Measurements from ENCODE around the gene C6. TPM values are rescaled to one million over a fixed set of nuclear protein-coding genes. Genes with fewer than 3 reads are reported as not detected.
"Not testable (repeated sequence)": the region's sequence is repeated elsewhere in the genome, so short reads cannot be mapped to it uniquely, and the experiment has no call there.

C6 gene
- total RNA-seq, 1 donor from 2014 or later, result not detected

DNA sequence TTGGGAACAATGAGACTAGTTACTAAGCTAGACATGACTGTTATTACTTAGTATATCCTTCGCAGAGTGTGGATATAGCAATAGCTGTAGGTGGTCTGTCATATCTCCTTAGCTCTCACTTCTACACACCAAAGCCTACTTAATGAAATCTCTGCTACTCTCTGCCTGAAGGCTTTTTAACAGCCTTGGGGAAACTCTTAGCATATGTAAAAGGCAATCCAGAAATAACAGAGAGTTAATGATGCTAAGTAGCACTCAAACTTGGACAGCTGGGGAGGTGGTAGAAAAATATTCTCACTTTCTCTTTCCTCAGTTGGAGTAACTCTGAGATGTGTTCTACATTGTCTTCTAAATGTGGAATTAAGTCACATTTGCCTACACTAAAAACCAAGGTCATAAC lies 30.2 kb upstream of the C6 start:
- DNase-seq (ENCODE audit: low read depth), result no peak
- no peak overlapping the region for H3K4me3 ChIP-seq (ENCODE audit: low read depth, low read length)
- TF ChIP-seq, protein P1, sequence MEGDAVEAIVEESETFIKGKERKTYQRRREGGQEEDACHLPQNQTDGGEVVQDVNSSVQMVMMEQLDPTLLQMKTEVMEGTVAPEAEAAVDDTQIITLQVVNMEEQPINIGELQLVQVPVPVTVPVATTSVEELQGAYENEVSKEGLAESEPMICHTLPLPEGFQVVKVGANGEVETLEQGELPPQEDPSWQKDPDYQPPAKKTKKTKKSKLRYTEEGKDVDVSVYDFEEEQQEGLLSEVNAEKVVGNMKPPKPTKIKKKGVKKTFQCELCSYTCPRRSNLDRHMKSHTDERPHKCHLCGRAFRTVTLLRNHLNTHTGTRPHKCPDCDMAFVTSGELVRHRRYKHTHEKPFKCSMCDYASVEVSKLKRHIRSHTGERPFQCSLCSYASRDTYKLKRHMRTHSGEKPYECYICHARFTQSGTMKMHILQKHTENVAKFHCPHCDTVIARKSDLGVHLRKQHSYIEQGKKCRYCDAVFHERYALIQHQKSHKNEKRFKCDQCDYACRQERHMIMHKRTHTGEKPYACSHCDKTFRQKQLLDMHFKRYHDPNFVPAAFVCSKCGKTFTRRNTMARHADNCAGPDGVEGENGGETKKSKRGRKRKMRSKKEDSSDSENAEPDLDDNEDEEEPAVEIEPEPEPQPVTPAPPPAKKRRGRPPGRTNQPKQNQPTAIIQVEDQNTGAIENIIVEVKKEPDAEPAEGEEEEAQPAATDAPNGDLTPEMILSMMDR (conservative IDR thresholded peaks at IDR 0.05; ENCODE audit: low read depth, low read length), result no peak

DNA sequence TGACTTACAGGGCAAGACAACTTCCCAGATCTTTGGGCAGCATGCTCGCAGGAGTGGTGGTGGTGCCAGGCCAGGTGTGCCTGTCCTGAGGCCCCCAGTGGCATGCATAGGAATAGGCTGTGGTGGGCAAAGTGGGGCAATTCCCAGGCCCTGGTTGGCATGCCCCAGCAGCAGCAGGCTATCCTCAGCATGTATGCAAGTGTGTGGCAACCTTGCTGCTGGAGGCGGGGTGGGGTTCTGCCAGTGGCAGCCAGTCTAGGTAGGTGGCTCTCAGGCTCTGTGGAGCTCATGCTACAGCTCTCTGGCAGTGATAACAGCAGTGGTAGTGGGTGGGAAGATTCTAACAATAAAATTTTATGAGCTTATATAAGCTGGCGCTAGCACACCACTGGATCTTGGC lies 27.7 kb upstream of the C6 start:
- no peak overlapping the region for H3K4me3 ChIP-seq (ENCODE audit: low read depth, low read length)
- TF ChIP-seq, protein P1 (conservative IDR thresholded peaks at IDR 0.05; ENCODE audit: low read depth, low read length), result no peak
- no peak for DNase-seq (ENCODE audit: low read depth)

DNA sequence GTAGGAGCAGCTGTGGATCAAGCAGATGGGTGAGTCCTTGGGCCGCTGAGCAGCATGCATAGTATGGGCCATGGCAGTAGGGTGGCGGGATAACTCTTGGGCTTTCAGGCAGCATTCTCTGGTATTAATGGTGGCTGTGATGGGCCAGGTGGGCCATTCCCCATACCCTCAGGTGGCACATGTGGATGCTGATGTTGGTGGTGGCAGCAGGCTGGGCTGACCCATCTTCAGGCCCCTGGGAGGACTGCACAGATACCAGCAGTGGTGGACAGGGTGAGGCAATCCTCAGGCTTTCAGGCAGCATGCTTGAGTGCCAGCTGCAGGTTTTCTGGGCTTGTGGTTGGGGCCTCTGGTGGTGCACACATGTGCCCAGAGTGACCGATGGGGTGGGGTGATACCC lies 27.1 kb upstream of the C6 start:
- DNase-seq (ENCODE audit: low read depth), result no peak
- TF ChIP-seq, protein P1 (conservative IDR thresholded peaks at IDR 0.05; ENCODE audit: low read depth, low read length), result no peak
- H3K4me3 ChIP-seq (ENCODE audit: low read depth, low read length), result no peak overlapping the region

DNA sequence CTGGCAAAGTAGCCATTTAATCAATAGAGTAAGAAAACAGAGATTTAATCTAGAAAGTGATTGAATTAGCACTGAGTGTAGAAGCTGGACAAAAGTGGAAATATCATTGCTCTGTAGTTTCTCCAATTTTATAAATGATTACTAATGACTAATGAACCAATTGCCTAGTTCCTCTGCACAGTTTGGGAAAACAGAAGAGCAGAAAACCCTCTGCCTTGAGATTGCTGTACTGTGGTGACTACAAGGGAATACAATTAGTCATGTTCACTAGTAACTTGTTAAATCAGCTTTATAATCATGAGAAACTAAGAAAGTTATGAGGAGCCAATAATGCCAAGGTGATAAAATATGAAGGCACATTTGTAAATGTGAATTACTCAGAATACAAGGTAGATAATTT lies 21.1 kb upstream of the C6 start:
- H3K4me3 ChIP-seq (ENCODE audit: low read depth, low read length), result no peak overlapping the region
- TF ChIP-seq, protein P1 (conservative IDR thresholded peaks at IDR 0.05; ENCODE audit: low read depth, low read length), result no peak
- no peak for DNase-seq (ENCODE audit: low read depth)

DNA sequence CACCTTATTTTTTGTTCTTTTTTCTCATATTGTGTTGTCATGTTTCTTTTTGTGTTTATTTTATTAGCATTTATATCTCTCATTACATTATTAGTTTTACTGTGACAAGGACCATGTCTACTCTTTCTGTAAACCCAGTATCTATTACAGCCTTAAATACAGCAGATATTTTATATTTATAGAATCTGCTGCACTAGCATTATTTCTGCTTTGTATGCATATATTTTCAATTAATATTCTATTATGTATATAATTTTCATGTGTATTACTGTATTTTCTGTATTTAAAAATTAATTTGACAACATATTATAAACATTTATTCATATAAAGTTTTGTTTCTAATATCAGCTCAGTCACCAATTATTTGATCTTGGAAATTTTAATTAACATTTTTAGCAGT lies 19.5 kb upstream of the C6 start:
- TF ChIP-seq, protein P1 (conservative IDR thresholded peaks at IDR 0.05; ENCODE audit: low read depth, low read length), result no peak
- no peak overlapping the region for H3K4me3 ChIP-seq (ENCODE audit: low read depth, low read length)
- DNase-seq (ENCODE audit: low read depth), result no peak

DNA sequence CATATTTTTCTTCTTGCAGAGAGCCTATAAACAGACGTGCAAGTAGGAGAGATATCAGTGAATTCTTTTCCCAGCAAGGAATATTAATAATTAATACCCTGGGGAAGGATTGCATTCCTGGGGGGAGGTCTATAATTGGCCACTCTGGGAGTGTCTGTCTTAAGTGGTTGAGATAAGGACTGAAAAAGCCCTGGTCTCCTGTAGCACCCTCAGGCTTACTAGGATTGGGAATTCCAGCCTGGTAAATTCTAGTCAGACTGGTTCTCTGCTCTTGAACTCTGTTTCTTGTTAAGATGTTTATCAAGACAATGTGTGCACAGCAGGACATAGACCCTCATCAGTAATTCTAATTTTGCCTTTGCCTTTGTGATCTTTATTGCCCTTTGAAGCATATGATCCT lies 16.9 kb upstream of the C6 start:
- not testable (repeated sequence) for H3K4me3 ChIP-seq (ENCODE audit: low read depth, low read length); DNase-seq (ENCODE audit: low read depth)

DNA sequence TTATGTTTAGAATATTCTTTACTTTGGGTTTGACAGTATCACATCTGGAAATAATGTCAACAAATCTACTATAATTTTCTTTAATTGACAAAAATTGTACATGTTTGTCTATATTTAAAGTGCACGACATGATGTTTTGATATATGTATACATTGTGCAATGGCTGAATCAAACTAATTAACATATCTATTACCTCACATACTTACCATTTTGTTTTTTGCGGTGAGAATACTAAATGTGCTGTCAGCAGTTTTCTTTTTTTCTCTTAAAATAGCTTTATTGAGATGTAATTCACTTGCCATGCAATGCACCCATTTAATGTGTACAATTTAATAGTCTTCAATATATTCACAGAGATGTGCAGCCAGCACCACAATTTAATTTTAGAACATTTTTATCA lies 10.6 kb upstream of the C6 start:
- TF ChIP-seq, protein P1 (conservative IDR thresholded peaks at IDR 0.05; ENCODE audit: low read depth, low read length), result no peak
- no peak overlapping the region for H3K4me3 ChIP-seq (ENCODE audit: low read depth, low read length)
- no peak for DNase-seq (ENCODE audit: low read depth)
